ENCODE results near the gene SP2. TPM values are rescaled to one million over a fixed set of nuclear protein-coding genes. Genes with fewer than 3 reads are reported as not detected.

The SP2 gene
- total and polyA plus RNA-seq, 2 of the 13 experiments (the other 11 are each of a cell fraction or from before 2014, with no cell fraction given), result 1.4 to 4.8 TPM

- TF ChIP-seq FOXO4 (CRISPR knock-in tag; conservative IDR thresholded peaks at IDR 0.05) (0 out of 2 replicates have a peak, but pooled peaks have one; percentile 92), SOX13 (IDR thresholded peaks at IDR 0.05) (no peak), SOX13 (CRISPR knock-in tag; conservative IDR thresholded peaks at IDR 0.05 in 1 of 2, IDR thresholded peaks at IDR 0.05 in 1 of 2) (peak in 1 of 2 experiments; percentile 58; a peak in 1 of 4 replicates), RARA (CRISPR knock-in tag; IDR thresholded peaks at IDR 0.05) (peak; percentile 47), HMGXB3 (CRISPR knock-in tag; IDR thresholded peaks at IDR 0.05; ENCODE audit: borderline replicate concordance) (no peak), TFDP2 (CRISPR knock-in tag; IDR thresholded peaks at IDR 0.05) (peak; percentile 33; the same call in 1 of the 2 replicates), GATAD2A (CRISPR knock-in tag; IDR thresholded peaks at IDR 0.05) (peak; percentile 69; the same call in 1 of the 2 replicates), DPF2 (CRISPR knock-in tag; IDR thresholded peaks at IDR 0.05; ENCODE audit: borderline replicate concordance, low read depth) (peak; percentile 52; the same call in 1 of the 2 replicates), HNF4A (CRISPR knock-in tag; IDR thresholded peaks at IDR 0.05) (peak; percentile 10; the same call in 1 of the 2 replicates), IKZF1 (IDR thresholded peaks at IDR 0.05) (no peak), ZFP91 (CRISPR knock-in tag; IDR thresholded peaks at IDR 0.05; ENCODE audit: borderline replicate concordance) (0 out of 2 replicates have a peak, but pooled peaks have one; percentile 3), ELF3 (CRISPR knock-in tag; IDR thresholded peaks at IDR 0.05) (0 out of 2 replicates have a peak, but pooled peaks have one; percentile 9), ZFX (CRISPR knock-in tag; IDR thresholded peaks at IDR 0.05; ENCODE audit: low read depth) (peak; percentile 52; the same call in 1 of the 2 replicates), SMAD3 (CRISPR knock-in tag; IDR thresholded peaks at IDR 0.05) (no peak), ZNF430 (CRISPR knock-in tag; IDR thresholded peaks at IDR 0.05) (0 out of 2 replicates have a peak, but pooled peaks have one; percentile 39)
- TF ChIP-seq, protein P1, sequence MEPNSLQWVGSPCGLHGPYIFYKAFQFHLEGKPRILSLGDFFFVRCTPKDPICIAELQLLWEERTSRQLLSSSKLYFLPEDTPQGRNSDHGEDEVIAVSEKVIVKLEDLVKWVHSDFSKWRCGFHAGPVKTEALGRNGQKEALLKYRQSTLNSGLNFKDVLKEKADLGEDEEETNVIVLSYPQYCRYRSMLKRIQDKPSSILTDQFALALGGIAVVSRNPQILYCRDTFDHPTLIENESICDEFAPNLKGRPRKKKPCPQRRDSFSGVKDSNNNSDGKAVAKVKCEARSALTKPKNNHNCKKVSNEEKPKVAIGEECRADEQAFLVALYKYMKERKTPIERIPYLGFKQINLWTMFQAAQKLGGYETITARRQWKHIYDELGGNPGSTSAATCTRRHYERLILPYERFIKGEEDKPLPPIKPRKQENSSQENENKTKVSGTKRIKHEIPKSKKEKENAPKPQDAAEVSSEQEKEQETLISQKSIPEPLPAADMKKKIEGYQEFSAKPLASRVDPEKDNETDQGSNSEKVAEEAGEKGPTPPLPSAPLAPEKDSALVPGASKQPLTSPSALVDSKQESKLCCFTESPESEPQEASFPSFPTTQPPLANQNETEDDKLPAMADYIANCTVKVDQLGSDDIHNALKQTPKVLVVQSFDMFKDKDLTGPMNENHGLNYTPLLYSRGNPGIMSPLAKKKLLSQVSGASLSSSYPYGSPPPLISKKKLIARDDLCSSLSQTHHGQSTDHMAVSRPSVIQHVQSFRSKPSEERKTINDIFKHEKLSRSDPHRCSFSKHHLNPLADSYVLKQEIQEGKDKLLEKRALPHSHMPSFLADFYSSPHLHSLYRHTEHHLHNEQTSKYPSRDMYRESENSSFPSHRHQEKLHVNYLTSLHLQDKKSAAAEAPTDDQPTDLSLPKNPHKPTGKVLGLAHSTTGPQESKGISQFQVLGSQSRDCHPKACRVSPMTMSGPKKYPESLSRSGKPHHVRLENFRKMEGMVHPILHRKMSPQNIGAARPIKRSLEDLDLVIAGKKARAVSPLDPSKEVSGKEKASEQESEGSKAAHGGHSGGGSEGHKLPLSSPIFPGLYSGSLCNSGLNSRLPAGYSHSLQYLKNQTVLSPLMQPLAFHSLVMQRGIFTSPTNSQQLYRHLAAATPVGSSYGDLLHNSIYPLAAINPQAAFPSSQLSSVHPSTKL (CRISPR knock-in tag; IDR thresholded peaks at IDR 0.05), result peak; percentile 10; the same call in 1 of the 2 replicates
- TF ChIP-seq, protein P2, sequence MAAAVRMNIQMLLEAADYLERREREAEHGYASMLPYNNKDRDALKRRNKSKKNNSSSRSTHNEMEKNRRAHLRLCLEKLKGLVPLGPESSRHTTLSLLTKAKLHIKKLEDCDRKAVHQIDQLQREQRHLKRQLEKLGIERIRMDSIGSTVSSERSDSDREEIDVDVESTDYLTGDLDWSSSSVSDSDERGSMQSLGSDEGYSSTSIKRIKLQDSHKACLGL (CRISPR knock-in tag; IDR thresholded peaks at IDR 0.05), result no peak
Measured at GRCh38 chr17:47931848-47932247, 35.8 kb downstream of the SP2 start (continued).

All from HepG2 (cell line).